ENCODE results near the gene FAM13B.

GRCh38 chr5:137945825-137946224 is 87.1 kb downstream of the FAM13B start:
- TF ChIP-seq CTCF (IDR thresholded peaks at IDR 0.05 in 2 of 3, conservative IDR thresholded peaks at IDR 0.05 in 1 of 3; ENCODE audit: control insufficient read depth in 2 of 3, extremely low read depth in 1 of 3, insufficient read depth in 1 of 3, low read depth in 3 of 3, low read length in 3 of 3): no peak
- TF ChIP-seq E2F8 (IDR thresholded peaks at IDR 0.05; ENCODE audit: low read depth, partially characterized antibody): no peak
- no peak for TF ChIP-seq MYC (IDR thresholded peaks at IDR 0.05; ENCODE audit: insufficient read depth, insufficient read length, insufficient replicate concordance, low read length, severe bottlenecking)
- TF ChIP-seq REST (IDR thresholded peaks at IDR 0.05; ENCODE audit: low read depth, low read length): no peak
- TF ChIP-seq TAF1 (IDR thresholded peaks at IDR 0.05; ENCODE audit: borderline replicate concordance, low read depth, low read length): no peak
- TF ChIP-seq PBX3 (IDR thresholded peaks at IDR 0.05; ENCODE audit: insufficient replicate concordance, low read depth, low read length): no peak
- no peak for TF ChIP-seq KLF5 (IDR thresholded peaks at IDR 0.05; ENCODE audit: partially characterized antibody)
- no peak for TF ChIP-seq EP300 (IDR thresholded peaks at IDR 0.05; ENCODE audit: borderline replicate concordance in 1 of 2, control insufficient read depth in 1 of 2, low read depth in 2 of 2, low read length in 2 of 2)
- no peak for TF ChIP-seq CEBPB (IDR thresholded peaks at IDR 0.05; ENCODE audit: borderline replicate concordance in 1 of 2, low read depth in 2 of 2, low read length in 2 of 2)
- TF ChIP-seq EZH2 (IDR thresholded peaks at IDR 0.05; ENCODE audit: borderline replicate concordance, control insufficient read depth, low read depth, low read length): no peak
- TF ChIP-seq EED (IDR thresholded peaks at IDR 0.05; ENCODE audit: low read depth): no peak
- no peak for TF ChIP-seq PAX8 (IDR thresholded peaks at IDR 0.05)
- no peak for TF ChIP-seq MAX (IDR thresholded peaks at IDR 0.05; ENCODE audit: low read depth, low read length)
- TF ChIP-seq JUND (IDR thresholded peaks at IDR 0.05; ENCODE audit: low read depth, low read length): no peak

Data from GM12878 (cell line).